ENCODE results near the gene PRG3.

PRG3 gene

DNA sequence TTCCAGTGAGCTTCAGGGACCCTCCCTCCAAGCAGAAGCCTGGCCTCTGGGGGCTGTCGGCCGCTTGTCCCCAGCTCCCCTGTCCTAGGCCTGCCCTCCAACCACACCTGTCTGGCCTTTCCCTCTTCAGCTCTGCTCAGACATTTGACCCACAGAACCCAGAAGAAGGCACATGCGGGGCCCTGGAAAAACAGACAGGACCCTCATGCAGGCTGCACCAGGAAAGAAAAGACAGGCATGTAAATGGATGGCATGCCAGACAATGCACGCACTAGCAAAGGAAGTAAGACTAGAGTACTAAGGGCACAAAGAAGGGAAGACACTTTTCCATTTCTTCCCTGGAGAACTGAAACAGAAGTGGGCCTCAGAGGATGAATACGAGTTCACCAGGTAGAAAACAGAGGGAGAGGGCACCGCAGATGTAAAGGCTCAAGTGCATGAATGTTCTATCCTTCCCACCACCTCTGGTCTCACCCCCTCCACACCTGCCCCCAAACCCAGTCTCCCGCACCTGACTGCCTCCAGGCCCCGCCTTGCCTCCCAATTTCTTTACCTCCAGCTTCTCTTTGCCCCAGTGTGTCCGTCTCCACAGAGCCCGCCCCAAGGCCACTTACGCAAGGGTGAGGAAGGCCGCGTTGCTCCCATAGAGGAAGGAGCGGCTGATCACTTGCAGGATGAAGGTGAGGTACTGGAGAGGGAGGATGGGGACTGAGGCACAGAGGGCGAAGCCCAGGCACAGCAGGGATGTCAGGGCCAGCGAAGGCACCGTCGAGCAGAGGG, 28.6 kb upstream of the PRG3 start:
- Histone ChIP-seq H3K4me3 (ENCODE audit: severe bottlenecking) (no peak overlapping the region), H3K4me1 (ENCODE audit: insufficient read depth, poor library complexity, severe bottlenecking) (no peaks in the 10 kb centered on the region), H3K9me3 (ENCODE audit: severe bottlenecking) (no peaks in the 10 kb centered on the region), H3K27ac (ENCODE audit: poor library complexity, severe bottlenecking) (no peak overlapping the region), H3K27me3 (ENCODE audit: insufficient read depth, poor library complexity, severe bottlenecking) (no peaks in the 10 kb centered on the region), H3K36me3 (ENCODE audit: low read depth) (peaks cover 62% of the 10 kb centered on the region)
- TF ChIP-seq, protein P1, sequence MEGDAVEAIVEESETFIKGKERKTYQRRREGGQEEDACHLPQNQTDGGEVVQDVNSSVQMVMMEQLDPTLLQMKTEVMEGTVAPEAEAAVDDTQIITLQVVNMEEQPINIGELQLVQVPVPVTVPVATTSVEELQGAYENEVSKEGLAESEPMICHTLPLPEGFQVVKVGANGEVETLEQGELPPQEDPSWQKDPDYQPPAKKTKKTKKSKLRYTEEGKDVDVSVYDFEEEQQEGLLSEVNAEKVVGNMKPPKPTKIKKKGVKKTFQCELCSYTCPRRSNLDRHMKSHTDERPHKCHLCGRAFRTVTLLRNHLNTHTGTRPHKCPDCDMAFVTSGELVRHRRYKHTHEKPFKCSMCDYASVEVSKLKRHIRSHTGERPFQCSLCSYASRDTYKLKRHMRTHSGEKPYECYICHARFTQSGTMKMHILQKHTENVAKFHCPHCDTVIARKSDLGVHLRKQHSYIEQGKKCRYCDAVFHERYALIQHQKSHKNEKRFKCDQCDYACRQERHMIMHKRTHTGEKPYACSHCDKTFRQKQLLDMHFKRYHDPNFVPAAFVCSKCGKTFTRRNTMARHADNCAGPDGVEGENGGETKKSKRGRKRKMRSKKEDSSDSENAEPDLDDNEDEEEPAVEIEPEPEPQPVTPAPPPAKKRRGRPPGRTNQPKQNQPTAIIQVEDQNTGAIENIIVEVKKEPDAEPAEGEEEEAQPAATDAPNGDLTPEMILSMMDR (IDR thresholded peaks at IDR 0.05; ENCODE audit: poor library complexity, severe bottlenecking), result no peak
- DNase-seq (ENCODE audit: low spot score) (no peak), ATAC-seq (ENCODE audit: low read depth) (no peak)

DNA sequence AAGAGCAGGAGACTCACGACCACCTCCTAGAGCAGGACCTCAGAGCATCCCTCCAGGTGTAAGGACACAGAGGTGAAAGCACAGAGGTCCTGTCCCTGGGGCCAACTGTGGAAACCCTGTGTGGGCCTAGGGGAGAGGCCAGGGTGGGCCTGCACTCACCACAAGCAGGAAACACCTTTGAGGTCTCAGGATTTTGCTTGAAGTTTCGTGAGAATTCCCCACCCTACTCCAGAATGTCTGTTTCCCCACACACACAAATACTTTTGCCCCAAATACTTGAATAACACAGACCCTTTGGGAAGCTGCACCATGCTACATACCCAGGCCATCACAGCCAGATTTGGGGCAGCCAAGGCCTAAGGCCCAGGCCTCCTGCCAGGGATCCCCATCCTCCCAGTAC, 27.8 kb upstream of the PRG3 start:
- no peak overlapping the region for H3K27ac ChIP-seq (ENCODE audit: poor library complexity, severe bottlenecking)
- no peaks in the 10 kb centered on the region for H3K4me1 ChIP-seq (ENCODE audit: insufficient read depth, poor library complexity, severe bottlenecking)
- H3K36me3 ChIP-seq (ENCODE audit: low read depth), result peaks cover 57% of the 10 kb centered on the region

GRCh38 chr11:57407941-57408475, 27.1 kb upstream of the PRG3 start:
- H3K9me3 ChIP-seq (ENCODE audit: severe bottlenecking), result no peaks in the 10 kb centered on the region
- DNase-seq (ENCODE audit: low spot score) (no peak), ATAC-seq (ENCODE audit: low read depth) (no peak)
- no peak overlapping the region for H3K4me3 ChIP-seq (ENCODE audit: severe bottlenecking)
- TF ChIP-seq, protein P1 (IDR thresholded peaks at IDR 0.05; ENCODE audit: poor library complexity, severe bottlenecking), result no peak
- no peak overlapping the region for H3K27ac ChIP-seq (ENCODE audit: poor library complexity, severe bottlenecking)
- H3K4me1 ChIP-seq (ENCODE audit: insufficient read depth, poor library complexity, severe bottlenecking), result no peaks in the 10 kb centered on the region
- no peaks in the 10 kb centered on the region for H3K27me3 ChIP-seq (ENCODE audit: insufficient read depth, poor library complexity, severe bottlenecking)
- peaks cover 49% of the 10 kb centered on the region for H3K36me3 ChIP-seq (ENCODE audit: low read depth)

More for the DNA sequence above, 27.8 kb upstream of the PRG3 start:
- TF ChIP-seq, protein P1 (IDR thresholded peaks at IDR 0.05; ENCODE audit: poor library complexity, severe bottlenecking), result no peak
- no peak for DNase-seq (ENCODE audit: low spot score)
- H3K27me3 ChIP-seq (ENCODE audit: insufficient read depth, poor library complexity, severe bottlenecking), result no peaks in the 10 kb centered on the region
- H3K9me3 ChIP-seq (ENCODE audit: severe bottlenecking), result no peaks in the 10 kb centered on the region
- no peak overlapping the region for H3K4me3 ChIP-seq (ENCODE audit: severe bottlenecking)
- ATAC-seq (ENCODE audit: low read depth), result no peak

DNA sequence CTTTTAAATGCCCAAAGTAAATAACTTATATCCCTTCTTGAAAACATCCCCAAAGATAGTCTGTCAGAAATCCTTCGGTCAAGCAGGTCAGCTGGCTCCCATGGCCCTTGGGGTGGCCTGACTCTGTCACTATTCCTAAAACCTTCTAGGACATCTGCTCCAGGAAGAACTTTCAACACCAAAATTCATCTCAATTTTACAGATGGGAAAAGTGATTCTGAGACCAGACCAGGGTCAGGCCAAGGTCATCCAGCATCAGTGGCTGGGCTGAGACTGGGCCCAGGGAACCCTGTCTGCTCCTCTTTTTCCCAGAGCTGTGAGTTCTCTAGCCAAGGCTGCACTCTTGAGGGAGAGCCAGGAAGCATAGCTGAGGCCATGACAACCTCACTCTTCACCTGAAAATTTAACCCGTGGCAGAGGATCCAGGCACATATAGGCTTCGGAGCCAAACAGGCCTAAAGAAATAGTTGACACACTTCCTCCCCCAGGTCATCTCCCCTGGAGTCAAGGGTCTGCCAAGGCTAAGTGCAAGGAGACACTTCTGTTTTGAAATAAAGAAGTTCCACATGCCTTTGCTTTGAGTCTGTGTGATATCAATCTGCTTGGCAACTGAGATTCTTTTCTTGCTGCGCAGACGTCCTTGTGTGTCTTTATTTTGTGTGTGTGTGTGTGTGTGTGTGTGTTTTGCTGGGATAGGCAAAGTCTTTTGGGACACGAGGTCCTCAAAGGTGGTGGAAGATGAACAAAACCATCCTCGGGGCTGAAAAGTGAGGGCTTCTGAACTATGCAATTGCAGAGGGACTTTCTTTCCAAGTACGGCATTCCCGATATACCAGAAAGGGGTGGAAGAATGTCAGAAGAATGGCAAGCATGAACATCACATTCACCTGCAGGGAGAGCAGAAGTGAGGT, 26.3 kb upstream of the PRG3 start:
- H3K27me3 ChIP-seq (ENCODE audit: insufficient read depth, poor library complexity, severe bottlenecking), result no peaks in the 10 kb centered on the region
- DNase-seq (ENCODE audit: low spot score) (no peak), ATAC-seq (ENCODE audit: low read depth) (no peak)
- H3K36me3 ChIP-seq (ENCODE audit: low read depth), result peaks cover 46% of the 10 kb centered on the region
- TF ChIP-seq, protein P1 (IDR thresholded peaks at IDR 0.05; ENCODE audit: poor library complexity, severe bottlenecking), result no peak
- no peak overlapping the region for H3K27ac ChIP-seq (ENCODE audit: poor library complexity, severe bottlenecking)
- no peaks in the 10 kb centered on the region for H3K9me3 ChIP-seq (ENCODE audit: severe bottlenecking)
- no peak overlapping the region for H3K4me3 ChIP-seq (ENCODE audit: severe bottlenecking)
- peaks cover 2% of the 10 kb centered on the region for H3K4me1 ChIP-seq (ENCODE audit: insufficient read depth, poor library complexity, severe bottlenecking)

All from RWPE2 (cell line).